ENCODE measurements around the gene CHRNB1.

The CHRNB1 gene

GRCh38 chr17:7444682-7445618, at the start of gene CHRNB1:
Gene CHRNB1 (plus strand): TSS chr17:7445061. CDS start chr17:7445128, 67 bp downstream.
- Histone ChIP-seq H3K4me3 (ENCODE audit: low read depth in 1 of 2, low read length in 2 of 2) (peak within 1 kb of the TSS; percentile 66 to 69), H3K9ac (ENCODE audit: low read depth in 1 of 2, low read length in 2 of 2) (peak within 1 kb of the TSS; percentile 10 to 18), H3K9me3 (ENCODE audit: control insufficient read depth in 1 of 2, low read length in 2 of 2) (no peaks in the 10 kb centered on the region), H3K27ac (ENCODE audit: low read depth, low read length) (no peak within 1 kb of the TSS), H3K4me1 (ENCODE audit: control insufficient read depth in 1 of 2, insufficient read depth in 2 of 2, low read length in 2 of 2) (peaks cover 19 to 21% of the 10 kb centered on the region in 2 donors), H3K36me3 (ENCODE audit: control insufficient read depth in 1 of 2, insufficient read depth in 2 of 2, low read length in 2 of 2) (no peaks in the 10 kb centered on the region), H3K27me3 (ENCODE audit: control insufficient read depth in 1 of 2, insufficient read depth in 2 of 2, low read length in 2 of 2) (peaks cover 31 to 40% of the 10 kb centered on the region in 2 donors)

- no peak overlapping the region for H3K9ac ChIP-seq (ENCODE audit: low read depth in 1 of 2, low read length in 2 of 2)
- no peaks in the 10 kb centered on the region for H3K36me3 ChIP-seq (ENCODE audit: control insufficient read depth in 1 of 2, insufficient read depth in 2 of 2, low read length in 2 of 2)
- peaks cover 10 to 14% of the 10 kb centered on the region in 2 donors for H3K4me1 ChIP-seq (ENCODE audit: control insufficient read depth in 1 of 2, insufficient read depth in 2 of 2, low read length in 2 of 2)
- H3K27me3 ChIP-seq (ENCODE audit: control insufficient read depth in 1 of 2, insufficient read depth in 2 of 2, low read length in 2 of 2): no peaks in the 10 kb centered on the region
- H3K9me3 ChIP-seq (ENCODE audit: control insufficient read depth in 1 of 2, low read length in 2 of 2): no peaks in the 10 kb centered on the region
- H3K4me3 ChIP-seq (ENCODE audit: low read depth in 1 of 2, low read length in 2 of 2): no peak overlapping the region
- no peak overlapping the region for H3K27ac ChIP-seq (ENCODE audit: low read depth, low read length)
Measured at GRCh38 chr17:7396147-7396546, 48.7 kb upstream of the CHRNB1 start.

DNA sequence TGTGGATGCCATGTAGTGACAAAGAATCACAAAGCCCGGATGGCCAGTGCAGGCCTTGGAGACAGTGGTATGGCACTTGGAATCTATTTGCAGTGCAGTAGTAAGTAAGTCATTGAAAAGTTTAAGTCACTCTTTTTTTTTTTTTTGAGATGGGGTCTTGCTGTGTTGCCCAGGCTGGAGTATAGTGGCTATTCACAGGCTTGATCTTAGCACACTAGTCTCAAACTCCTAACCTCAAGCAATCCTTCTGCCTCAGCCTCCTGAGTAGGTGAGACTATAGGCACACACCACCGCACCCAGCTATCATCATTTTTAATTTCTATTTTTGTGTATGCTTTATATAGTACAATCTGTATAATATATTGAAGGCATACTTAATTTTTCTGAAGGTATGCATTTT, 46.2 kb upstream of the CHRNB1 start:
- H3K9me3 ChIP-seq (ENCODE audit: control insufficient read depth in 1 of 2, low read length in 2 of 2): no peaks in the 10 kb centered on the region
- no peaks in the 10 kb centered on the region for H3K36me3 ChIP-seq (ENCODE audit: control insufficient read depth in 1 of 2, insufficient read depth in 2 of 2, low read length in 2 of 2)
- peaks cover 14 to 16% of the 10 kb centered on the region in 2 donors for H3K4me1 ChIP-seq (ENCODE audit: control insufficient read depth in 1 of 2, insufficient read depth in 2 of 2, low read length in 2 of 2)
- no peak overlapping the region for H3K27ac ChIP-seq (ENCODE audit: low read depth, low read length)
- no peak overlapping the region for H3K9ac ChIP-seq (ENCODE audit: low read depth in 1 of 2, low read length in 2 of 2)
- H3K4me3 ChIP-seq (ENCODE audit: low read depth in 1 of 2, low read length in 2 of 2): no peak overlapping the region
- no peaks in the 10 kb centered on the region for H3K27me3 ChIP-seq (ENCODE audit: control insufficient read depth in 1 of 2, insufficient read depth in 2 of 2, low read length in 2 of 2)

GRCh38 chr17:7403043-7403726, 41.7 kb upstream of the CHRNB1 start:
- H3K27me3 ChIP-seq (ENCODE audit: control insufficient read depth in 1 of 2, insufficient read depth in 2 of 2, low read length in 2 of 2): peaks cover 0 to 12% of the 10 kb centered on the region in 2 donors
- no peaks in the 10 kb centered on the region for H3K36me3 ChIP-seq (ENCODE audit: control insufficient read depth in 1 of 2, insufficient read depth in 2 of 2, low read length in 2 of 2)
- H3K9ac ChIP-seq (ENCODE audit: low read depth in 1 of 2, low read length in 2 of 2): peak overlapping the region; percentile 80 to 84
- H3K4me1 ChIP-seq (ENCODE audit: control insufficient read depth in 1 of 2, insufficient read depth in 2 of 2, low read length in 2 of 2): peaks cover 7 to 9% of the 10 kb centered on the region in 2 donors
- peak overlapping the region; percentile 93 for H3K27ac ChIP-seq (ENCODE audit: low read depth, low read length)
- no peaks in the 10 kb centered on the region for H3K9me3 ChIP-seq (ENCODE audit: control insufficient read depth in 1 of 2, low read length in 2 of 2)
- peak overlapping the region; percentile 84 to 86 for H3K4me3 ChIP-seq (ENCODE audit: low read depth in 1 of 2, low read length in 2 of 2)

DNA sequence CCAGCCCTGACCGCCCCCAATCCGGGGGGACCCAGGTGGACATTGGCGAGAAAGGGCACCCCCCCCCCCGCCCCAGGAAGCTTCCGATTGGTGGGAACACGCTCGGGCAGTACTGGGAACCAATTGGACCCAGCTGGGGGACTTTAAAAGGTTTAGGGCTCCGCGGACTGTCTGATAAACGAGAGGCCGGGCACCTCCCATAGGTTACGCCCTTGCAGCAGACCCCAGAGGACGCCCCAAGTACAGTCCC, 41.2 kb upstream of the CHRNB1 start:
- Histone ChIP-seq H3K9me3 (ENCODE audit: control insufficient read depth in 1 of 2, low read length in 2 of 2) (no peaks in the 10 kb centered on the region), H3K27ac (ENCODE audit: low read depth, low read length) (peak overlapping the region; percentile 93), H3K36me3 (ENCODE audit: control insufficient read depth in 1 of 2, insufficient read depth in 2 of 2, low read length in 2 of 2) (no peaks in the 10 kb centered on the region), H3K4me1 (ENCODE audit: control insufficient read depth in 1 of 2, insufficient read depth in 2 of 2, low read length in 2 of 2) (peaks cover 9% of the 10 kb centered on the region in 2 donors), H3K9ac (ENCODE audit: low read depth in 1 of 2, low read length in 2 of 2) (peak overlapping the region; percentile 80 to 84), H3K4me3 (ENCODE audit: low read depth in 1 of 2, low read length in 2 of 2) (peak overlapping the region; percentile 84 to 86), H3K27me3 (ENCODE audit: control insufficient read depth in 1 of 2, insufficient read depth in 2 of 2, low read length in 2 of 2) (peaks cover under 1 to 12% of the 10 kb centered on the region in 2 donors)

- Histone ChIP-seq H3K9me3 (ENCODE audit: control insufficient read depth in 1 of 2, low read length in 2 of 2) (no peaks in the 10 kb centered on the region), H3K27me3 (ENCODE audit: control insufficient read depth in 1 of 2, insufficient read depth in 2 of 2, low read length in 2 of 2) (peaks cover 4 to 12% of the 10 kb centered on the region in 2 donors), H3K36me3 (ENCODE audit: control insufficient read depth in 1 of 2, insufficient read depth in 2 of 2, low read length in 2 of 2) (no peaks in the 10 kb centered on the region), H3K27ac (ENCODE audit: low read depth, low read length) (peak within 1 kb of the TSS; percentile 93), H3K9ac (ENCODE audit: low read depth in 1 of 2, low read length in 2 of 2) (peak within 1 kb of the TSS; percentile 80 to 84), H3K4me3 (ENCODE audit: low read depth in 1 of 2, low read length in 2 of 2) (peak within 1 kb of the TSS; percentile 84 to 86), H3K4me1 (ENCODE audit: control insufficient read depth in 1 of 2, insufficient read depth in 2 of 2, low read length in 2 of 2) (peaks cover 9 to 11% of the 10 kb centered on the region in 2 donors)
Measured at GRCh38 chr17:7403977-7404736, 40.7 kb upstream of the CHRNB1 start, which contains the start of gene TMEM256. Gene TMEM256 (minus strand): TSS chr17:7404097. CDS start chr17:7404084, 13 bp downstream.

GRCh38 chr17:7404737-7405349, 40.0 kb upstream of the CHRNB1 start:
- Histone ChIP-seq H3K9me3 (ENCODE audit: control insufficient read depth in 1 of 2, low read length in 2 of 2) (no peaks in the 10 kb centered on the region), H3K27me3 (ENCODE audit: control insufficient read depth in 1 of 2, insufficient read depth in 2 of 2, low read length in 2 of 2) (peaks cover 4 to 12% of the 10 kb centered on the region in 2 donors), H3K9ac (ENCODE audit: low read depth in 1 of 2, low read length in 2 of 2) (peak overlapping the region in 1 of 2 donors; percentile 33), H3K36me3 (ENCODE audit: control insufficient read depth in 1 of 2, insufficient read depth in 2 of 2, low read length in 2 of 2) (no peaks in the 10 kb centered on the region), H3K4me3 (ENCODE audit: low read depth in 1 of 2, low read length in 2 of 2) (peak overlapping the region; percentile 51 to 61), H3K4me1 (ENCODE audit: control insufficient read depth in 1 of 2, insufficient read depth in 2 of 2, low read length in 2 of 2) (peaks cover 9 to 11% of the 10 kb centered on the region in 2 donors), H3K27ac (ENCODE audit: low read depth, low read length) (no peak overlapping the region)

DNA sequence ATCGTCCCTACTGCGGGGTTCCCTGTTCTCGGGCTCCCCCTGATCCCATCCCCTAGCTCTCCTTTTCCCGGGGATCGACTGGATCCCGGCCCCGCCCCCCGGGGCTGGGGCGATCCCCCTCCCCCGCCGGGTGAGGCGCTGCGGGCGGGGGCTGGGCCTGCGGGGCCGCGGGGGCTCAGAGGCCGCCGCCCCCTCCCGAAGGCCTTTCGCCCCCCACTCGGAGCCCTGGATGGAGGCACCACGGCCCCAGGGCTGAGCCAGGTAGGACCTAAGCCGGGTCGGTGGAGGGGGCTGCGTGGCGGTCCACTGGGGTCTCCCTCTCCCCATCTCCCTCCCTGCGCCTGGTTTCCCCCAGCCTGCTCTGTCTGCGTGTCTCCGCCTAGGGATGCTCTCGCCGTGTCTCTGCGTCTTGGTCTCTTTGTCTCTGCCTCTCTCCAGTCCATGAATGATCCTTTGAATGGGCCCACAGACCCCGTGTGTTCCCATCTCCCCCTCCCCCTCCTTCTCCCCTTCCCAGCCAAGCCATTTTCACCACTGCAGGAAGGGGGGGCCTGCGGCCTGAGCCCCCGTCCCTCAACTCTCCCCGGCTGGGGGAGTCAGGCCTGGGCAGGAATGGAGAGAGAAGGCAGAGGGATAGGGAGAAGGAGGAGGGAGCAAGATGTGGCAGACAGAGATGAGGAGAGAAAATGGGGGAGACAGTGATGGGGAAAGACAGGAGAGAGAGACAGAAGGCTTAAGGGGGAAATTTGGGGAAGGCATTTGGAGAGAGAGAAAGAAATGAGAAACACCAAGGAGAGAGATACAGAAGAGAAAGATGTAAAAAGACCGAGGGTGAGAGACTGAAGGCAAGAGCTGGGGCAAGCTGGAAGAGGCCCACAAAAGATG, 39.3 kb upstream of the CHRNB1 start:
- H3K27ac ChIP-seq (ENCODE audit: low read depth, low read length): no peak overlapping the region
- H3K9ac ChIP-seq (ENCODE audit: low read depth in 1 of 2, low read length in 2 of 2): peak overlapping the region; percentile 2 to 33
- peak overlapping the region; percentile 43 to 61 for H3K4me3 ChIP-seq (ENCODE audit: low read depth in 1 of 2, low read length in 2 of 2)
- H3K27me3 ChIP-seq (ENCODE audit: control insufficient read depth in 1 of 2, insufficient read depth in 2 of 2, low read length in 2 of 2): peaks cover 4 to 12% of the 10 kb centered on the region in 2 donors
- no peaks in the 10 kb centered on the region for H3K36me3 ChIP-seq (ENCODE audit: control insufficient read depth in 1 of 2, insufficient read depth in 2 of 2, low read length in 2 of 2)
- peaks cover 9 to 11% of the 10 kb centered on the region in 2 donors for H3K4me1 ChIP-seq (ENCODE audit: control insufficient read depth in 1 of 2, insufficient read depth in 2 of 2, low read length in 2 of 2)
- no peaks in the 10 kb centered on the region for H3K9me3 ChIP-seq (ENCODE audit: control insufficient read depth in 1 of 2, low read length in 2 of 2)

Measured in duodenal mucosa (tissue), 2 donors.